Esophagus squamous epithelium (tissue), 4 donors: ENCODE measurements around the gene BGLAP.

Experiments
- POLR2A ChIP-seq, 4 donors: fragments of 450-650 bp; IDR thresholded peaks; one replicate each; pipeline ENCODE4 v1.6.1; 2017; ENCODE audit warnings: antibody characterized with exemption in 4 of 4, mild to moderate bottlenecking in 4 of 4, moderate library complexity in 3 of 4
- TF ChIP-seq, protein P1 (sequence below), 6 experiments: fragments of 450-650 bp in 4 of 6; fragments of 200-600 bp in 2 of 6; sonication (generic) in 2 of 6; IDR thresholded peaks; one replicate each; pipeline ENCODE4 v1.5.1; 2016 to 2019; ENCODE audit warnings: antibody characterized with exemption in 6 of 6, mild to moderate bottlenecking in 4 of 6, moderate library complexity in 4 of 6

DNA sequence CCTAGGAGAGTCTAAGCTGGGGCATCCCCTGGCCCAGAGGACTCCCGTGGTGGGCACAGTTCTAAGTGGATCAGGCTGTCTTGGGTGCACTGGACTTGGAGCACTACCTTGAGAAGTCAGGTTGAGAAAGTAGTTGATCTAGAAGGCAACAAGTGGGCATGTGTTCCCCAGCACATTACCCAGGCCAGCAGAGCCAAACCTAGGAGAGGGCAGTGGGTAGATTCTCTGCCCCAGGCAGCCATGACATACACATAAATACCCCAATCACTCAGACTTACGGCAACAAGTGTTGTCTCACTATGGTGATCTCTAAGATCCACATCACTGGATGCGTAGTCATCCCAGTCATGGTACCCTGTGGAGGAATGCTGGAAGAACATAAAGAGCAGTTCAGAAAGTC lies 30.7 kb upstream of the BGLAP start:
- no peak for TF ChIP-seq POLR2A (IDR thresholded peaks at IDR 0.05)
- TF ChIP-seq, protein P1, sequence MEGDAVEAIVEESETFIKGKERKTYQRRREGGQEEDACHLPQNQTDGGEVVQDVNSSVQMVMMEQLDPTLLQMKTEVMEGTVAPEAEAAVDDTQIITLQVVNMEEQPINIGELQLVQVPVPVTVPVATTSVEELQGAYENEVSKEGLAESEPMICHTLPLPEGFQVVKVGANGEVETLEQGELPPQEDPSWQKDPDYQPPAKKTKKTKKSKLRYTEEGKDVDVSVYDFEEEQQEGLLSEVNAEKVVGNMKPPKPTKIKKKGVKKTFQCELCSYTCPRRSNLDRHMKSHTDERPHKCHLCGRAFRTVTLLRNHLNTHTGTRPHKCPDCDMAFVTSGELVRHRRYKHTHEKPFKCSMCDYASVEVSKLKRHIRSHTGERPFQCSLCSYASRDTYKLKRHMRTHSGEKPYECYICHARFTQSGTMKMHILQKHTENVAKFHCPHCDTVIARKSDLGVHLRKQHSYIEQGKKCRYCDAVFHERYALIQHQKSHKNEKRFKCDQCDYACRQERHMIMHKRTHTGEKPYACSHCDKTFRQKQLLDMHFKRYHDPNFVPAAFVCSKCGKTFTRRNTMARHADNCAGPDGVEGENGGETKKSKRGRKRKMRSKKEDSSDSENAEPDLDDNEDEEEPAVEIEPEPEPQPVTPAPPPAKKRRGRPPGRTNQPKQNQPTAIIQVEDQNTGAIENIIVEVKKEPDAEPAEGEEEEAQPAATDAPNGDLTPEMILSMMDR (IDR thresholded peaks at IDR 0.05) = no peak
